NCI-H2227 (cell line): ENCODE results near the gene CCNL2.
"Not testable (repeated sequence)": the region's sequence is repeated elsewhere in the genome, so short reads cannot be mapped to it uniquely, and the experiment has no call there.

Source experiments
- DNase-seq: peaks from one replicate; lab custom pipeline; 2025; ENCODE audit not compliant: unreplicated experiment; lab: John Stamatoyannopoulos, UW

Gene CCNL2

GRCh38 chr1:1374589-1374928 is 24.6 kb downstream of the CCNL2 start:
- no peak for DNase-seq

- DNase-seq = no peak
These were observed 25.1 kb downstream of the CCNL2 start for GRCh38 chr1:1373815-1374588.

DNA sequence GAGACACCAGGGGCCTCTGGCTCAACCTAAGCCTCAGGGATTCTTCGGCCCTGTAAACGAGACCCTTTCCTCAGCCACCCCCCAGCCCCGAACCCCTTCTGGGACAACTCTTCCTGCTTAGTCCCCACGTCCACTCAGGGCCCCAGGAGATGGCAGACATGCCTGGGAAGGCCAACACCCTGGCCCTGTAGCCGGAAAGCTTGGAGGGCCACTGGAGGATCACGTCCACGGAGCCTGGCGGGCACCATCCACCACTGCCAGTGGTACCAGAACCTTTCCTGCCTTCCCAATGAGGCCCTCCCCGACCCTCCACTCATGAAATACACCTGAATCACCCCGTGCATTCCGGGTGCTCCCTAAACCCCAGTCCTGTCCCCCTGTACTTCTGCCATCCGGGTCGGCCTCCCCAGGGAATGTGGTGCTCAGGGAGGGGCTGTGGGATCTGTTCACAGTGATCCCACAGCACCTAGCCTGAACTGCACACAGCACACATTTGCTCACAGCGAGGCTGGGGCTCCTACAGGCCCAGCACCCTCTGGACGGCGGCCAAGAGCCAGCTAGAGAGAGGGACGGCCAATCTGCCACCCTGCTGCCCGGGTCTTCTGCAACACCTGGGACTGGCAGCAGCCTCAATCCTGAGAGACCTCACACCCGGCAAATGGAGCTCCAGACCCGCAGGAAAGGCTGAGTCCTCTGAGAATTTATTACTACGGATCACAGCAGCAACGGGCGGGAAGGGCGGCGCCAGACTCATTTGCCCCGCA is 25.9 kb downstream of the CCNL2 start:
- no peak for DNase-seq

DNA sequence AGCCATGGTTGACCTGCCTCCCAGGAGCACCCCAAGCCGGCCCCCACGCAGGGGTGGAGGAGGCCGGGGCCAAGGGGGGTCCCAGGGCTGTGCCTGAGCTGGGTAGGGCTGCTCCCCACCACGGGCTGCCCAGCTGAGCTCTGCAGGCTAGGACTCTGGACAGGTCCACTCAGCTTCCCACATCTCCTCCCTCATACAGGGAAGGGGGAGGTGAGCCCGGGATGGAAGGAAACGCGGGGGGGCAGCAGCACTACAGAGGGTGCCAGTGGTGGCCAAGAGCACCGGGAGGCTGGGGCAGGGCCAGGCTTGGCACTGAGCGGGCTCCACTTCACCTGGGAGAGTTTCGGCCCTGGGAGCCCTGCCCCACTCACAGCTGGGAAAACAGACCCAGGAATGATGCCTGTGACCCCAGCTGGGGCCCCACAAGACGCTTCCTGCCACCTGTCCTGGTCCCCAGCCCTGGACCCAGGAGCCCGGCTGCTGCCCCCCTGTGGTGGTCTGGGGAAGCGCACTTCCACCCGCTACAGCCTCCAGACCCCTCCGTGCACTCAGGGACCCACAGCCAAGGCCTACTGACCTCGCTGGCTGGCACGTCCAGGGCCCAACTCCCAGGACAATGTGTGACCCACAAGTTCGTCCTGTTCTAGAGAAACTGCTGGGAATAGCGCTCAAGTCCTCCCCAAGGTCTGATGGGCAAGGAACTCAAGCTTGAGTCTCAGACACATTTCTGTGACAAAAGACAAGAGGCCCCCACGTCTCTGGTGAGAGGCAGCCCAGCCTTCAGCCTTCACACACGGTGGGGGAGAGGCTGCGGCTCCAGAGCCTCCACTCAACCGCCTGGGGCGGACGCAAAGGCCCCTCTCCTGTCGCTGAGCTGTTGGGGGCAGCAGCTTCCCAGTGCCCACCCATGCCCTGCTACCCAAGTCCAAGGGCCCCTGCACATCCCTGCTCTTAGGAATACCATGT is 27.1 kb downstream of the CCNL2 start:
- DNase-seq = peak; percentile 74

GRCh38 chr1:1371364-1371745 is 27.8 kb downstream of the CCNL2 start:
- no peak for DNase-seq

GRCh38 chr1:1370771-1371300 is 28.3 kb downstream of the CCNL2 start:
- DNase-seq = no peak

DNA sequence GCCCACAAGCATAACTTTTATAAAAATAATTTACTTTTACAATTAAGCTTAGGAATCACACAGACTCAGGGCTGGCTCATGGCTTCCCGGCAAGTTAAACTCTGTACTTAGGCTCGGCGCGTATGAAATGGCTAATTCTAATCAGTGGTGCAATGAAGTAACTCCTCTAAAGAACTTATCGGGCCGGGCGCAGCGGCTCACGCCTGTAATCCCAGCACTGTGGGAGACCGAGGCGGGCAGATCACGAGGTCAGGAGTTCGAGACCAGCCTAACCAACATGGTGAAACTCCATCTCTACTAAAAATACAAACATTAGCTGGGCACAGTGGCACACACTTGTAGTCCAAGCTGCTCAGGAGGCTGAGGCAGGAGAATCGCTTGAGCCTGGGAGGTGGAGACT is 29.0 kb downstream of the CCNL2 start:
- DNase-seq = not testable (repeated sequence)

- DNase-seq = no peak
These were observed 31.8 kb downstream of the CCNL2 start for GRCh38 chr1:1367315-1367714.

DNA sequence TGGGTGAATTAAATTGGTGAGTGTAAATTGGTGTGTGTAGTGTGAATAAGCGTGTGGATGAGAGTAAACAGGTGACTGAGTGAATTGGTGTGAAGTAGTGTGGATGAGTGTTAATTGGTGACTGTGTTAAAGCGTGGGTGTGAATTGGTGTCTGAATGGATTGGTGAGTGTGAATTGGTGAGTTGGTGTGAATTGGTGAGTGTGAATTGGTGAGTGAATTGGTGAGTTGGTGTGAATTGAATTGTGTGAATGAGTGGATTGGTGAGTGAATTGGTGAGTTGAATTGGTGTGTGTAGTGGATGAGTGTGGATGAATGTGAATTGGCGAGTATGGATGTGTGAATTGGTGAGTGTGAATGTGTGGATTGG is 32.5 kb downstream of the CCNL2 start:
- DNase-seq = no peak

- DNase-seq = no peak
These were observed 33.0 kb downstream of the CCNL2 start for GRCh38 chr1:1365875-1366698.

GRCh38 chr1:1364266-1364665 is 34.9 kb downstream of the CCNL2 start:
- DNase-seq = no peak

- peak; percentile 59 for DNase-seq
These were observed 37.1 kb downstream of the CCNL2 start for GRCh38 chr1:1361982-1362423.

GRCh38 chr1:1361233-1361981 is 37.7 kb downstream of the CCNL2 start:
- no peak for DNase-seq

DNA sequence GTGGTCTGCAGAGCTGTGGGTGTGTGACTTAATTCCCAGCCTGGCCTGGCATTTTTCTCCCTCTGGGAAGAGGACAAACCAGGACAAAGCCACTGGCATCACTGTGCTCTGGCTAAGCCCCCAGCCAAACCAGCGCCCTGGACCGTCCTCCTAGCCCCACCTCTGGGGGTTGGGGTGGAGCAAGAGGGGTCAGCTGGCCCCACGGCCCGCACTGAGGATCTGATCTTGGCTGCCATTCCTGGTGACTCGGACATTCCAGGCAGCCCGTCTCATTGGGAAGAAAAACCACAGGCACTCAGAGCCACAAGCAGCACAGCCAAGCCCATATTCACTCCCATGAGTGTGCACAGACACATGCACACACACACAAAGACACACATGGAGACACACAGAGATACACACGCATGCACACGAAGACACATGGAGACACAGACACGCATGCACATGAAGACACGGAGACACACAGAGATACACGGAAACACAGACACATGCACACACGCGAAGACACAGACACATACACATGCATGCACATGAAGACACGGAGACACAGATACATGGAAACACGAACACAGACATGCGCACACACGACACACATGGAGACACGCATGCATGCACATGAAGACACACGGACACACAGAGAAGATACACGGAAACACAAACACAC is 38.5 kb downstream of the CCNL2 start:
- DNase-seq = no peak

GRCh38 chr1:1359664-1360468 is 39.3 kb downstream of the CCNL2 start:
- DNase-seq = no peak

DNA sequence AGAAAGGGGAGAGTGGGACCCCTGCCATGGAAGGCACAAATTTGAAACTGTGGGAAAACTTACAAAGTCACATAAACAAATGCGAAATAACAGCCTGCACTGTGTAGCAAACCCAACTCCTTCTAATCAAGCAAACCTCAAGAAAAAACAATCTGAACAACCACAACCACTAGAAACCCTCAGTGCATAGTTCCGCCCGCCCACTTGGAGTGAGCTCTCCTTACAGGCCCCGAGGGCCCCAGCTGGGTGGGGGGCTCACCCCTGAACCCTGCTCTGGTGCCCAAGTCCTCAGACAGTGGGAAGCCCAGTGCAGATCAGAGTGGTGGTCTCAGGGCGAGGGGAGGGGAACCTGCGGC is 39.8 kb downstream of the CCNL2 start:
- DNase-seq = no peak

DNA sequence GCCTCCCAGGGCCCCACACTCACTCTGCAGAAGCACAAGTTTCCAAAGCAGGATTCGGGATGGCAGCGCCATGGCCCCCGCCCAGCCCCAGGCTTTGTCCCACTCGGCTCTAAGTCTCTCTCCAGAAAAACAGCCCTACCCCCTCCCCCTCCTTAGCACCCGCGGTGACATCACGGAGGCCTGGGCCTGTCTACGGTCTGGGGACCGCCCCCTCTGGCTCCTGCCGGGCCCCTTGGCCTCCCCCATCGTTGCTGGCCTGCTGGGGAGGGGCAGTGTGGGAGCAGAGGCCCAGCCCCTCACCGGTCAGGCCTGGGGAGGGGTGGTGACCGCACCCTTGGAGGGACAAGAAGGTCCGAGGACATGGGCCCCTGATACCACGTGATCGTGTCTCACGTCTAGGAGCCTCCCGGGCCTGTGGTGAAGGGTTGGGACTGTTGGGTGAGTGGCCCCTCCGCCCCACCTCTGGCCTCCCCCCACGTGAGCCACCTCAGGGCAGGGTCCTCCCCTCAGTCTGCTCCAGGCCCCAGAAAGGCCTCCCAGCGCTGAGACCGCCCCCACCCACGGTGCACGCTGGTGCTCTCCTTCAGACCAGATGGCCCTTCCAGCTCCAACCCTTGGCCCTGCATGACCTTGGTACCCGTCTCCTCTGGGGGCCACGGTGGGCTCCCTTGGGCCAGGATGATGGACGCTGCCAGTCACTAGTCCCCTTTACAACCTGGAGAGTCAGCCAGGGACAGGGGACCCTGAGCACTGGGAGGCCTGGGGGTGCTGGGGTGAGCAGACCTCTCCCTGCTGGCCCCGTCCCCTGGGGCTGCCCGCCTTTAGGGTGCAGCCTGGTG is 40.5 kb downstream of the CCNL2 start, which contains the start of gene MXRA8:
Gene MXRA8, minus strand, starts transcription at position 123 of the 839 bp plus-strand sequence. Its CDS starts 51 bp downstream, at position 72.
- no peak for DNase-seq
